Measurements from ENCODE around the gene CALHM4. TPM values are rescaled to one million over a fixed set of nuclear protein-coding genes. Genes with fewer than 3 reads are reported as not detected.
"Not testable (repeated sequence)": the region's sequence is repeated elsewhere in the genome, so short reads cannot be mapped to it uniquely, and the experiment has no call there.

Gene CALHM4
- total RNA-seq, 1 experiment from 2014 or later = not detected

- DNase-seq (ENCODE audit: low spot score) = no peak
Observed at GRCh38 chr6:116577486-116577885, 23.9 kb downstream of the CALHM4 start.

GRCh38 chr6:116578335-116578734 lies 24.8 kb downstream of the CALHM4 start:
- DNase-seq (ENCODE audit: low spot score) = no peak

GRCh38 chr6:116579143-116579542 lies 25.6 kb downstream of the CALHM4 start:
- no peak for DNase-seq (ENCODE audit: low spot score)

- no peak for DNase-seq (ENCODE audit: low spot score)
Observed at GRCh38 chr6:116580198-116580597, 26.6 kb downstream of the CALHM4 start.

- no peak for DNase-seq (ENCODE audit: low spot score)
Observed at GRCh38 chr6:116586276-116586675, 32.7 kb downstream of the CALHM4 start.

- DNase-seq (ENCODE audit: low spot score) = no peak
Observed at GRCh38 chr6:116586738-116587137, 33.2 kb downstream of the CALHM4 start.

- DNase-seq (ENCODE audit: low spot score) = no peak
Observed at GRCh38 chr6:116595247-116595646, 41.7 kb downstream of the CALHM4 start.

GRCh38 chr6:116596815-116597214 lies 43.3 kb downstream of the CALHM4 start:
- DNase-seq (ENCODE audit: low spot score) = peak; percentile 32

GRCh38 chr6:116603916-116604315 lies 50.4 kb downstream of the CALHM4 start:
- not testable (repeated sequence) for DNase-seq (ENCODE audit: low spot score)

GRCh38 chr6:116604868-116605267 lies 51.3 kb downstream of the CALHM4 start:
- DNase-seq (ENCODE audit: low spot score) = not testable (repeated sequence)

GRCh38 chr6:116605935-116606334 lies 52.4 kb downstream of the CALHM4 start:
- DNase-seq (ENCODE audit: low spot score) = no peak

Other genes with a start within 250 kb of the CALHM4 start
- gene DSE, start 182.8 kb upstream of the CALHM4 start, total RNA-seq (2014; rRNA removed; shearing (Covaris generic)) = 1.9 and 5.3 TPM in 2 replicates
- gene CALHM6, start 92.4 kb upstream of the CALHM4 start, total RNA-seq (2014; rRNA removed; shearing (Covaris generic)) = not detected in 2 replicates
- 0.08 and 0.23 TPM in 2 replicates for gene CALHM5, start 42.1 kb upstream of the CALHM4 start, total RNA-seq (2014; rRNA removed; shearing (Covaris generic))
- not detected in 2 replicates for gene TRAPPC3L, start 8.1 kb upstream of the CALHM4 start, total RNA-seq (2014; rRNA removed; shearing (Covaris generic))
- 9.1 and 15.4 TPM in 2 replicates for gene RWDD1, start 17.8 kb downstream of the CALHM4 start, total RNA-seq (2014; rRNA removed; shearing (Covaris generic))
- gene RSPH4A, start 62.7 kb downstream of the CALHM4 start, total RNA-seq (2014; rRNA removed; shearing (Covaris generic)) = 0.31 TPM in 1 of 2 replicates, not detected in the other
- 6.0 and 6.1 TPM in 2 replicates for gene ZUP1, start 115.0 kb downstream of the CALHM4 start, total RNA-seq (2014; rRNA removed; shearing (Covaris generic))
- 1.6 and 2.6 TPM in 2 replicates for gene KPNA5, start 127.5 kb downstream of the CALHM4 start, total RNA-seq (2014; rRNA removed; shearing (Covaris generic))
- not detected in 2 replicates for gene FAM162B, start 212.0 kb downstream of the CALHM4 start, total RNA-seq (2014; rRNA removed; shearing (Covaris generic))

All from HT-29 (cell line).